Parathyroid adenoma (tissue), 2 donors: ENCODE data around the gene SIRT3.

Experiments used
- H2AFZ ChIP-seq: fragments of 300-600 bp; sonication (generic); one replicate; pipeline ENCODE4 v1.7.0; 2017; ENCODE audit warnings: antibody characterized with exemption, mild to moderate bottlenecking
- H3K27ac ChIP-seq: fragments of 300-600 bp; sonication (generic); one replicate; pipeline ENCODE4 v1.7.0; 2017
- H3K27me3 ChIP-seq: fragments of 300-600 bp; sonication (generic); one replicate; pipeline ENCODE4 v1.7.0; 2017; ENCODE audit warnings: low read length; ENCODE audit not compliant: control insufficient read depth, insufficient read depth
- H3K36me3 ChIP-seq: fragments of 300-600 bp; sonication (generic); one replicate; pipeline ENCODE4 v1.7.0; 2017; ENCODE audit warnings: low read length; ENCODE audit not compliant: control insufficient read depth, insufficient read depth
- H3K4me1 ChIP-seq: fragments of 300-600 bp; sonication (generic); one replicate; pipeline ENCODE4 v1.7.0; 2017; ENCODE audit warnings: control low read depth
- H3K4me2 ChIP-seq: fragments of 300-600 bp; sonication (generic); one replicate; pipeline ENCODE4 v1.7.0; 2017; ENCODE audit warnings: low read length
- H3K4me3 ChIP-seq: fragments of 300-600 bp; sonication (generic); one replicate; pipeline ENCODE4 v1.7.0; 2017; ENCODE audit warnings: low read depth, low read length
- H3K79me2 ChIP-seq: fragments of 300-600 bp; sonication (generic); one replicate; pipeline ENCODE4 v1.7.0; 2017; ENCODE audit warnings: control low read depth
- H3K9ac ChIP-seq: fragments of 300-600 bp; sonication (generic); one replicate; pipeline ENCODE4 v1.7.0; 2017; ENCODE audit warnings: mild to moderate bottlenecking
- H3K9me3 ChIP-seq: fragments of 300-600 bp; sonication (generic); one replicate; pipeline ENCODE4 v1.7.0; 2017; ENCODE audit warnings: low read length; ENCODE audit not compliant: control insufficient read depth
- TF ChIP-seq, protein P1 (sequence below): fragments of 300-600 bp; sonication (generic); IDR thresholded peaks from one replicate; pipeline ENCODE4 v1.7.0; 2017; ENCODE audit warnings: antibody characterized with exemption, mild to moderate bottlenecking
- donor health status: primary hyperparathyroidism.

Gene SIRT3

DNA sequence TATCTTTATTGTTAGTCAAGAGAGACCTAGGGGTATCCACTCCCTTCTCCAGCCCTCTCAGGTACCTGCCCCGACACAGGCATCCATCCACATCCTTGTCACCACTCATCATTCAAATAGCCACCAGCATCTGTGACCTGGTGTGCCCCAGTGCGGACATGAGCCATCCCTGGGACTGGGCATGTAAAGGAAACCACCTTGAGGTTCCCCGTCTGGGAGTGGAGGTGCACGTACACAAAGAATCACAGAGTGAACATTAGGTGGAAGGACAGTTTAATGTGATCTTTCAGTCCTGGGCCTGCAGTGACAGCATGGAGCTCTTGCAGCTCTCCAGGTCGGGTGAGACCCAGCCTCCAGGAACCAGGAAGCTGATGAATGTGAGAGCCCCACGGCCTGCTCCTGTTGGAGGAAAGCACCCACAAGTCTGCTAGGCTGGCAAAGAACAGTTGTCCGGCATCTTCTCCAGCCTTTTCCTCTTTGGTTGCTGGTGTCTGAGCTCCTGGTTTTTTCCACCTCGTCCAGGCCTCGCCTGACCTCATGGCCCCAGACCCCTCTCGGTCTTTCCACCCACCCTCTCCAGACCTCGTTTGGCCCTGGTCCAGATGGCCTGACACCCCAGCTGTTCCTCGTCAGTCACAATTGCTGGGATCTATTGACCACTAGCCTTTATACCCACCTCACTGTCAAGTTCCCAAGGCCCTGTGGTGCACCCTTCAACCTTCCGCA lies 17.2 kb upstream of the SIRT3 start:
- Histone ChIP-seq H3K36me3 (no peaks in the 10 kb centered on the region), H3K27me3 (no peaks in the 10 kb centered on the region), H3K9ac (no peak overlapping the region), H3K79me2 (no peaks in the 10 kb centered on the region), H3K4me1 (no peaks in the 10 kb centered on the region), H2AFZ (no peak overlapping the region), H3K4me2 (no peak overlapping the region), H3K9me3 (no peaks in the 10 kb centered on the region), H3K4me3 (no peak overlapping the region), H3K27ac (no peak overlapping the region)
- TF ChIP-seq, protein P1, sequence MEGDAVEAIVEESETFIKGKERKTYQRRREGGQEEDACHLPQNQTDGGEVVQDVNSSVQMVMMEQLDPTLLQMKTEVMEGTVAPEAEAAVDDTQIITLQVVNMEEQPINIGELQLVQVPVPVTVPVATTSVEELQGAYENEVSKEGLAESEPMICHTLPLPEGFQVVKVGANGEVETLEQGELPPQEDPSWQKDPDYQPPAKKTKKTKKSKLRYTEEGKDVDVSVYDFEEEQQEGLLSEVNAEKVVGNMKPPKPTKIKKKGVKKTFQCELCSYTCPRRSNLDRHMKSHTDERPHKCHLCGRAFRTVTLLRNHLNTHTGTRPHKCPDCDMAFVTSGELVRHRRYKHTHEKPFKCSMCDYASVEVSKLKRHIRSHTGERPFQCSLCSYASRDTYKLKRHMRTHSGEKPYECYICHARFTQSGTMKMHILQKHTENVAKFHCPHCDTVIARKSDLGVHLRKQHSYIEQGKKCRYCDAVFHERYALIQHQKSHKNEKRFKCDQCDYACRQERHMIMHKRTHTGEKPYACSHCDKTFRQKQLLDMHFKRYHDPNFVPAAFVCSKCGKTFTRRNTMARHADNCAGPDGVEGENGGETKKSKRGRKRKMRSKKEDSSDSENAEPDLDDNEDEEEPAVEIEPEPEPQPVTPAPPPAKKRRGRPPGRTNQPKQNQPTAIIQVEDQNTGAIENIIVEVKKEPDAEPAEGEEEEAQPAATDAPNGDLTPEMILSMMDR = no peak

DNA sequence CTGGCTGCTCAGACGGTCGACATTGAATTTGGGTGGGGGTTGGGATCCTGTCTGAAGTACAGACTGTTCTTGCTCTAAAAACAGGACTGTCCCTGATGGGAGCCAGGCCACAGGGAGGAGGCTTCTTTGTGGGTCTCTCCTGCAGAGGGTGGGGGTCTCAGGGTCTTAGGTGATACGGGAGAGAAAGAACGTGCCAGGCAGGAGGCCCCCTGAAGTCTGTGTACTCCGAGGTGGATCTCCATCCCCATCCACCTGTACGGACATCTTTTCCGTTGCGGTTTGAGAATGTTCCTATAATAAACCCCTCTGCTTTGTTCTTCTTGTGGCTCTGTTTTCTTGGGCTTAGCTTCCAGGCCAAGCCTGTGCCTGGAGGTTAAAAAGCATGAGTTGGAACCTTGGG lies 16.5 kb upstream of the SIRT3 start:
- Histone ChIP-seq H2AFZ (no peak overlapping the region), H3K27ac (no peak overlapping the region), H3K36me3 (no peaks in the 10 kb centered on the region), H3K79me2 (no peaks in the 10 kb centered on the region), H3K27me3 (no peaks in the 10 kb centered on the region), H3K4me2 (no peak overlapping the region), H3K9me3 (no peaks in the 10 kb centered on the region), H3K4me3 (no peak overlapping the region), H3K9ac (no peak overlapping the region), H3K4me1 (no peaks in the 10 kb centered on the region)
- TF ChIP-seq, protein P1 = no peak

DNA sequence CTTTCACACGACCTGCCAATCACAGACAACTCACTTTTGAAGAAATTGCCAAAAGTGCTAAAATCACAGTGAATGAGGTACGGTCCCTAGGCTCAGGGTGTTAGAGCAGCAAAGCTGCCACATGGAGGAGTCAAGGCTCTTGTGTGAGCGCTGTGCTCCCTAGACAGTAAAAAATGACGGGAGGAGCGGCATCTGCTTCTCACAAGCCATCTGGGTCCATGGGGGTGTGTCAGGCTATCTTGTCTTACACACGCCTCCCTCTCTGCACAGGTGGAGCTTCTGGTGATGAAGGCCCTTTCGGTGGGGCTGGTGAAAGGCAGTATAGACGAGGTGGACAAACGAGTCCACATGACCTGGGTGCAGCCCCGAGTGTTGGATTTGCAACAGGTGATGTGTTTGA lies 15.4 kb upstream of the SIRT3 start:
- H2AFZ ChIP-seq = no peak overlapping the region
- no peaks in the 10 kb centered on the region for H3K4me1 ChIP-seq
- no peak overlapping the region for H3K4me3 ChIP-seq
- no peak overlapping the region for H3K27ac ChIP-seq
- H3K36me3 ChIP-seq = no peaks in the 10 kb centered on the region
- H3K27me3 ChIP-seq = no peaks in the 10 kb centered on the region
- no peak overlapping the region for H3K9ac ChIP-seq
- peak overlapping the region; percentile 35 for H3K4me2 ChIP-seq
- H3K79me2 ChIP-seq = no peaks in the 10 kb centered on the region
- no peaks in the 10 kb centered on the region for H3K9me3 ChIP-seq
- TF ChIP-seq, protein P1 = no peak

DNA sequence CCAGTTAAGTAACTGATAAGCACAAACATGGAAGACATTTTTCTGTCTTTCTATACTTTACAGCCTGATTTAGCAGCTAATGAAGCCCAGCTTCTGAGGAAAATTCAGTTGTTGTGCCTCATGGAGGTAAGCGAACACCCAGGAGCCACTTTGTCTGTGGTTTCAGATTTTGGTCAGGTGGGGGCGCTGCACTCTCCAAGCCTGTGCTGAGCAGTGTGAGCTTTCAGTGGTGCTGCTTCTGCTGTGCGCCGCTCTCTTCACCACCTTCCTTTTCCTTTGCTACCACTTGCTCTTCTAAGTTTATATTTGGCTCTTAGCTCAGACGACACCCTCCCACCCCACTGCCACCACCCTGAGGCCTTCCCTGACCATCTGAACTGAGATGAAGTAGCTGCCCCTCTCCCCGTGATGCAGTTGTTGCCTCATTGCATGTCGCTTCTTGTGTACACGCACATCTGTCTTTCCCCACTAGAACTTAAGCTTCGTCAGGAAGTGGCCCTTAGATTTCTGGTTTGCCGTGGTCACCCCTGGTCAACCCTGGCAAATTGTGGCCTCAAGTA lies 14.7 kb upstream of the SIRT3 start:
- Histone ChIP-seq H3K27me3 (no peaks in the 10 kb centered on the region), H3K4me1 (no peaks in the 10 kb centered on the region), H3K4me3 (no peak overlapping the region), H3K4me2 (no peak overlapping the region), H3K27ac (no peak overlapping the region), H3K9me3 (no peaks in the 10 kb centered on the region), H3K79me2 (no peaks in the 10 kb centered on the region), H3K36me3 (no peaks in the 10 kb centered on the region), H2AFZ (no peak overlapping the region), H3K9ac (no peak overlapping the region)
- TF ChIP-seq, protein P1 = peak; percentile 14

DNA sequence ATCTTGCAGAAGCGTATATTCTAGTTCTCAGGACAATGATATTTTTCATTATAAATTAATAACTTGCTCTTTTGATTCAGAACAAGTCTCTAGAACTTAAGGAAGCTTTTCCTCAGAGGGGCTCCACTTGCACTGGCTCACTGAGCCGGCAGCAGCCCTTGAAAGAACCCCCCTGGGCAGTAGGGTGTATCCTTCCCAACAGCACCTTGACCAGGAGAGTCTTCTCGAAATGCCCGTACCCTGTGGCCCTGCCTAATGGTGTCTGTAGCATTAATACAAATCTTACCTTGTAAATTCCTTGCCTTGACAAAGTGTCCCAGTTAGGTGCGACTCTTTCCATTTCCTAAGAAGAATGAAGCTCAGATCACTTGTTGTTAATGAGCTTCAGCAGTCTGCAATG lies 14.1 kb upstream of the SIRT3 start:
- no peaks in the 10 kb centered on the region for H3K4me1 ChIP-seq
- H3K4me2 ChIP-seq = no peak overlapping the region
- H3K27ac ChIP-seq = no peak overlapping the region
- no peaks in the 10 kb centered on the region for H3K79me2 ChIP-seq
- TF ChIP-seq, protein P1 = no peak
- no peak overlapping the region for H3K9ac ChIP-seq
- H3K4me3 ChIP-seq = no peak overlapping the region
- H2AFZ ChIP-seq = no peak overlapping the region
- no peaks in the 10 kb centered on the region for H3K36me3 ChIP-seq
- H3K27me3 ChIP-seq = no peaks in the 10 kb centered on the region
- no peaks in the 10 kb centered on the region for H3K9me3 ChIP-seq
